ENCODE data around the gene TNFRSF6B.

DNA sequence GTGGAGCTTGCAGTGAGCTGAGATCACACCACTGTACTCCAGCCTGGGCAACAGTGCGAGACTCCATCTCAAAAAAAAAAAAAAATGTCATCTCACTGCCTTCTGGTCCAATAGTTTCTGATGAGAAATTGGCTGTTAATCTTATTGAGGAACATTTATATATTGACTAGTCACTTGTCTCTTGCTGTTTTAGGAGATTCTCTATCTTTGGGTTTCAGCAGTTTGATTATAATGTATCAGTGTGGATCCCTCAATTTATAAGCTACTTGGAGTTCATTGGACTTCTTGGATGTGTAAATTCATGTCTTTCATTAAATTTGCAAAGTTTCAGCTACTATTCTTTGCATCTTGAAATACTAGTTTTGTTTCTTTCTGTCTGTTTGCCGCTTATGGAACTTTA, 22.5 kb downstream of the TNFRSF6B start:
- TF ChIP-seq MXI1 (IDR thresholded peaks at IDR 0.05; ENCODE audit: low read depth, low read length): no peak
- TF ChIP-seq TAF1 (IDR thresholded peaks at IDR 0.05; ENCODE audit: borderline replicate concordance, low read depth, low read length): no peak
- no peak for TF ChIP-seq FOSL2 (IDR thresholded peaks at IDR 0.05; ENCODE audit: borderline replicate concordance, low read depth)
- no peak for TF ChIP-seq CTCF (IDR thresholded peaks at IDR 0.05)
- no peak for TF ChIP-seq POLR2AphosphoS5 (IDR thresholded peaks at IDR 0.05; ENCODE audit: low read depth, low read length)
- TF ChIP-seq RAD21 (IDR thresholded peaks at IDR 0.05; ENCODE audit: low read length): no peak
- no peak for TF ChIP-seq GABPA (IDR thresholded peaks at IDR 0.05; ENCODE audit: low read depth)
- no peak for TF ChIP-seq NFIC (IDR thresholded peaks at IDR 0.05; ENCODE audit: borderline replicate concordance)
- TF ChIP-seq EP300 (IDR thresholded peaks at IDR 0.05; ENCODE audit: borderline replicate concordance in 1 of 2, low read depth in 1 of 2, low read length in 1 of 2): no peak
- TF ChIP-seq, protein P1, sequence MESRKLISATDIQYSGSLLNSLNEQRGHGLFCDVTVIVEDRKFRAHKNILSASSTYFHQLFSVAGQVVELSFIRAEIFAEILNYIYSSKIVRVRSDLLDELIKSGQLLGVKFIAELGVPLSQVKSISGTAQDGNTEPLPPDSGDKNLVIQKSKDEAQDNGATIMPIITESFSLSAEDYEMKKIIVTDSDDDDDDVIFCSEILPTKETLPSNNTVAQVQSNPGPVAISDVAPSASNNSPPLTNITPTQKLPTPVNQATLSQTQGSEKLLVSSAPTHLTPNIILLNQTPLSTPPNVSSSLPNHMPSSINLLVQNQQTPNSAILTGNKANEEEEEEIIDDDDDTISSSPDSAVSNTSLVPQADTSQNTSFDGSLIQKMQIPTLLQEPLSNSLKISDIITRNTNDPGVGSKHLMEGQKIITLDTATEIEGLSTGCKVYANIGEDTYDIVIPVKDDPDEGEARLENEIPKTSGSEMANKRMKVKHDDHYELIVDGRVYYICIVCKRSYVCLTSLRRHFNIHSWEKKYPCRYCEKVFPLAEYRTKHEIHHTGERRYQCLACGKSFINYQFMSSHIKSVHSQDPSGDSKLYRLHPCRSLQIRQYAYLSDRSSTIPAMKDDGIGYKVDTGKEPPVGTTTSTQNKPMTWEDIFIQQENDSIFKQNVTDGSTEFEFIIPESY (IDR thresholded peaks at IDR 0.05; ENCODE audit: borderline replicate concordance, low read depth): no peak
- TF ChIP-seq EZH2phosphoT487 (IDR thresholded peaks at IDR 0.05; ENCODE audit: borderline replicate concordance, low read depth): no peak
- TF ChIP-seq FOXJ3 (CRISPR knock-in tag; IDR thresholded peaks at IDR 0.05): no peak
- TF ChIP-seq, protein P2, sequence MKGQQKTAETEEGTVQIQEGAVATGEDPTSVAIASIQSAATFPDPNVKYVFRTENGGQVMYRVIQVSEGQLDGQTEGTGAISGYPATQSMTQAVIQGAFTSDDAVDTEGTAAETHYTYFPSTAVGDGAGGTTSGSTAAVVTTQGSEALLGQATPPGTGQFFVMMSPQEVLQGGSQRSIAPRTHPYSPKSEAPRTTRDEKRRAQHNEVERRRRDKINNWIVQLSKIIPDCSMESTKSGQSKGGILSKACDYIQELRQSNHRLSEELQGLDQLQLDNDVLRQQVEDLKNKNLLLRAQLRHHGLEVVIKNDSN (IDR thresholded peaks at IDR 0.05; ENCODE audit: borderline replicate concordance, low read depth): no peak

All from SK-N-SH (cell line).